Glutamatergic neuron (in vitro differentiated cells): Measurements from ENCODE around the gene ZRANB3. TPM values are rescaled to one million over a fixed set of nuclear protein-coding genes. Genes with fewer than 3 reads are reported as not detected.

Experiments used
- DNase-seq: peaks from one replicate; pipeline ENCODE4 v3.0.0; 2022
- H3K27ac Mint-ChIP-seq: one replicate; pipeline ENCODE4 v1.8.0; 2020; ENCODE audit warnings: mild to moderate bottlenecking, mixed read lengths, inconsistent platforms; ENCODE audit not compliant: unreplicated experiment
- H3K27me3 Mint-ChIP-seq: one replicate; pipeline ENCODE4 v1.8.0; 2020; ENCODE audit warnings: mild to moderate bottlenecking, moderate library complexity, mixed read lengths, inconsistent platforms; ENCODE audit not compliant: unreplicated experiment
- H3K36me3 Mint-ChIP-seq: one replicate; pipeline ENCODE4 v1.8.0; 2020; ENCODE audit warnings: mild to moderate bottlenecking, mixed read lengths, inconsistent platforms; ENCODE audit not compliant: unreplicated experiment
- H3K4me1 Mint-ChIP-seq: one replicate; pipeline ENCODE4 v1.8.0; 2020; ENCODE audit warnings: mild to moderate bottlenecking, low read depth, mixed read lengths, inconsistent platforms; ENCODE audit not compliant: unreplicated experiment
- H3K4me3 Mint-ChIP-seq: one replicate; pipeline ENCODE4 v1.8.0; 2020; ENCODE audit warnings: mild to moderate bottlenecking, mixed read lengths, inconsistent platforms; ENCODE audit not compliant: unreplicated experiment
- H3K9me3 Mint-ChIP-seq: one replicate; pipeline ENCODE4 v1.8.0; 2020; ENCODE audit warnings: mild to moderate bottlenecking, moderate library complexity, mixed read lengths, inconsistent platforms; ENCODE audit not compliant: unreplicated experiment
- total RNA-seq: library from RNA; stranded (reverse); fragmentation: NEBNext Ultra II Directional; extraction: Animal tissue kit (Norgen Biotek cat#: 25700); gene quantifications from one replicate; pipeline ENCODE4 v1.2.1, GENCODE V29; 2021; ENCODE audit not compliant: unreplicated experiment
- TF ChIP-seq, protein P1 (sequence below): fragments of 200-600 bp; sonication (generic); IDR thresholded peaks from one replicate; pipeline ENCODE4 v1.5.0; 2021; ENCODE audit not compliant: partially characterized antibody, unreplicated experiment

The ZRANB3 gene
- total RNA-seq, 1 donor from 2014 or later = 10.7 TPM

DNA sequence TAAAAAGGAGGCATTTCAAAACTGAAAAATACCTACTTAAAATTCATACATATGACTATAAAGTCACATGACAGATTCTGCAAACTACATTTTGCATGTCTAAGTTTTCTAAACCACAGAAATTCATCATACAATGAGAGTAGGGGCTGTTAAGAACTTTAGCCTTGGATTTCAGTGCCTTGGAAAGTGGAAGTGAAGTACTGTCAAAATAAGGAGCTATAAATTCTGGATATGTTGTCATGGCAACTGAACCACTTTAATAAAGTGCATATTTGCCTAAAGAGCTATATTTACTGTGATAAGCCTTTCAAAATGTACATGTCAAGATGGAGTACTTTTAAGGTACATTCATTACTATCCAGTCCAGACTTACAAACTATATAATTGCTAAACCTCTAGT is 251.8 kb downstream of the ZRANB3 start:
- no peak for DNase-seq
- Mint-ChIP-seq H3K4me3 (no peak overlapping the region), H3K27me3 (no peaks in the 10 kb centered on the region), H3K27ac (no peak overlapping the region), H3K4me1 (no peaks in the 10 kb centered on the region), H3K9me3 (no peaks in the 10 kb centered on the region), H3K36me3 (peaks cover 4% of the 10 kb centered on the region)
- TF ChIP-seq, protein P1, sequence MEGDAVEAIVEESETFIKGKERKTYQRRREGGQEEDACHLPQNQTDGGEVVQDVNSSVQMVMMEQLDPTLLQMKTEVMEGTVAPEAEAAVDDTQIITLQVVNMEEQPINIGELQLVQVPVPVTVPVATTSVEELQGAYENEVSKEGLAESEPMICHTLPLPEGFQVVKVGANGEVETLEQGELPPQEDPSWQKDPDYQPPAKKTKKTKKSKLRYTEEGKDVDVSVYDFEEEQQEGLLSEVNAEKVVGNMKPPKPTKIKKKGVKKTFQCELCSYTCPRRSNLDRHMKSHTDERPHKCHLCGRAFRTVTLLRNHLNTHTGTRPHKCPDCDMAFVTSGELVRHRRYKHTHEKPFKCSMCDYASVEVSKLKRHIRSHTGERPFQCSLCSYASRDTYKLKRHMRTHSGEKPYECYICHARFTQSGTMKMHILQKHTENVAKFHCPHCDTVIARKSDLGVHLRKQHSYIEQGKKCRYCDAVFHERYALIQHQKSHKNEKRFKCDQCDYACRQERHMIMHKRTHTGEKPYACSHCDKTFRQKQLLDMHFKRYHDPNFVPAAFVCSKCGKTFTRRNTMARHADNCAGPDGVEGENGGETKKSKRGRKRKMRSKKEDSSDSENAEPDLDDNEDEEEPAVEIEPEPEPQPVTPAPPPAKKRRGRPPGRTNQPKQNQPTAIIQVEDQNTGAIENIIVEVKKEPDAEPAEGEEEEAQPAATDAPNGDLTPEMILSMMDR = no peak

DNA sequence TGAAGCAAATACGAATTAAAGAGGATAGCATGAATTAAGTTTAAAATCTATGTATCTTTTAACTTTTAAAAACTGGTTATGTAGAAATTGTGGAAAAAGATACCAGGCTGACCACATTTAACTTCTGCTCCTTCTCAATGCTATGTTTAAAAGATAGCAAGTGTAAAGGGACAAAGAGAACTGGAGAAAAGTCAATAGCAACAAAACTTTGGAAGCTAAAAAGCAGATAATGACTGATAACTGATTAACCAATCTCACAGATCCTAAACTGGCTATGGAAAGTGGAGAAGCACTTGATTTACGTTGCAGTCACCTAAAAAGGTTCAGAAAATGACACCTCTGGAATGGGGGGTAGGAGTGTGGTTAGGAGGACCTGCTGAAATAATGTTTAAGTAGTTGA is 254.5 kb downstream of the ZRANB3 start:
- Mint-ChIP-seq H3K27ac (no peak overlapping the region), H3K4me1 (no peaks in the 10 kb centered on the region), H3K36me3 (peaks cover 4% of the 10 kb centered on the region), H3K9me3 (peaks cover 2% of the 10 kb centered on the region), H3K4me3 (no peak overlapping the region), H3K27me3 (no peaks in the 10 kb centered on the region)
- TF ChIP-seq, protein P1 = no peak
- no peak for DNase-seq

DNA sequence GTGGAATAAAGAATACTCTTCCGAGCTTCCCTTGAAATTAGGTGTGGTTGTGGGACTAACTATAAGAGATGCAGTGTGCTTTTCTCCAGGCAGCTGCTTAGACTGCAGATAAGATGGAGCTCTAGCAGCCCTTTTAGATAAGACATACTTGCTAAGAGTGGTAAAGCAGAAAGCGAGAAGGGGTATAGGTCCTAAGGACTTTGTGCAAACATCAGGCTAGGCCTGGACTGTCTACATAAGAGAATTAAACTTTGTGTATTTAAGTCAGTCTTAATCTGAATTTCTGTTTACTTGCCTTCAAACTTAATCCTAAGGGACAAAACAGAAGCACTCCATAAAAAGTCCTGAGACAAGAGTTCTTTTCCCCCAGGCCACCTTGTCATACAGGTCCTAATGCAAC is 260.0 kb downstream of the ZRANB3 start:
- Mint-ChIP-seq H3K9me3 (peaks cover 2% of the 10 kb centered on the region), H3K4me3 (no peak overlapping the region), H3K27me3 (no peaks in the 10 kb centered on the region), H3K27ac (no peak overlapping the region), H3K36me3 (no peaks in the 10 kb centered on the region), H3K4me1 (no peaks in the 10 kb centered on the region)
- TF ChIP-seq, protein P1 = no peak
- no peak for DNase-seq

DNA sequence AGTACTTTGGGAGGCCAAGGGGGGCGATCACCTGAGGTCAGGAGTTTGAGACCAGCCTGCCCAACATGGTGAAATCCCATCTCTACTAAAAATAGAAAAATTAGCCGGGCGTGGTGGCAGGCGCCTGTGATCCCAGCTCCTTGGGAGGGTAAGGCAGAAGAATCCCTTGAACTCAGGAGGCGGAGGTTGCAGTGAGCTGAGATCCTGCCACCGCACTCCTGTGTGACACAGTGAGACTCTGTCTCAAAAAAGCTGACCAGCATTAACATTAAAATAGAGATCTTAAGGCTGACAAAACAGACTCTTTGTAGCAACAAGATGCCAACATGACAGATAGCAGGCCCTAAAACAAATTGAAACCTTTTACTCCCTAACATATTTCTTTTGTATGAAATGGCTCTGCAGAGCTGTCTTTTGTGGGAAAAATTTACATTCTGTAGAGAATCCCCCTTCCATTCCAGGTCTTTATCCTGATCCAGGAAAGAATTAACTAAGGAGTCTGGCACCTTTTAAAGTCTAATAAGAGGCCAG is 265.0 kb downstream of the ZRANB3 start:
- Mint-ChIP-seq H3K9me3 (no peaks in the 10 kb centered on the region), H3K4me1 (no peaks in the 10 kb centered on the region), H3K27me3 (no peaks in the 10 kb centered on the region), H3K36me3 (no peaks in the 10 kb centered on the region), H3K4me3 (no peak overlapping the region), H3K27ac (no peak overlapping the region)
- TF ChIP-seq, protein P1 = no peak
- DNase-seq = no peak

DNA sequence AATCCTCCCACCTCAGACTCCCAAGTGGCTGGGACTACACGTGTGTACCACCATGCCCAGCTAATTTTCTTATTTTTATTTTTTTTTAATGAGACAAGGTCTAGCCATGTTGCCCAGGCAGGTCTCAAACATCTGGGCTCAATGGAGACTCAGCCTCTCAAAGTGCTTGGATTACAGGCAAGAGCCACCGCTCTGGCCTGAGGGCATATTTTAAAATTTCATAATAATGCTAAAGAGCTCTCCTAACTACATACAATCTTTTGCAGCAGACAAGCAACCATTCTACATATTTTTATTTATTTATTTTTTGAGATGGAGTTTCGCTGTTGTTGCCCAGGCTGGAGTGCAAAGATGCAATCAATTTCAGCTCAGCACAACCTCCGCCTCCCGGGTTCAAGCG is 271.9 kb downstream of the ZRANB3 start:
- Mint-ChIP-seq H3K9me3 (no peaks in the 10 kb centered on the region), H3K4me1 (no peaks in the 10 kb centered on the region)

More for the DNA sequence above, 271.9 kb downstream of the ZRANB3 start:
- Mint-ChIP-seq H3K36me3 (no peaks in the 10 kb centered on the region), H3K27ac (no peak overlapping the region), H3K27me3 (no peaks in the 10 kb centered on the region), H3K4me3 (no peak overlapping the region)
- TF ChIP-seq, protein P1 = no peak
- no peak for DNase-seq
